GM18507 (cell line): Measurements from ENCODE around the gene SEMG2.

Experiments
- DNase-seq: peaks from one replicate; pipeline ENCODE4 v3.0.0; 2011; ENCODE audit warnings: low read depth; ENCODE audit not compliant: insufficient read length; ENCODE audit errors: extremely low spot score
- FAIRE-seq: peaks from 2 replicates; lab custom pipeline; 2011; peaks lifted over from hg19 to GRCh38; lab: Jason Lieb, UNC

SEMG2 gene

GRCh38 chr20:45269754-45270270 is 48.6 kb downstream of the SEMG2 start:
- FAIRE-seq (no peak), DNase-seq (no peak)
